Activated T-cell treated with anti-CD3 and anti-CD28 coated beads, Interleukin-2, amount 50 U/mL, for 72 hours (primary cell): ENCODE data around the gene ERC1. TPM values are rescaled to one million over a fixed set of nuclear protein-coding genes. Genes with fewer than 3 reads are reported as not detected.
A peak's percentile ranks its signal among the peaks of the same experiment; 100 is the strongest.
"Not testable (repeated sequence)": the region's sequence is repeated elsewhere in the genome, so short reads cannot be mapped to it uniquely, and the experiment has no call there.

Experiments
- ATAC-seq, 2 donors: fragments of 150-1000 bp; cut with Tn5 transposase; replicated peaks in 1 of 2; 2 replicates each; pipeline ENCODE4 v1.10.0; 2021; ENCODE audit warnings: moderate library complexity in 2 of 2, mild to moderate bottlenecking in 1 of 2
- DNase-seq, 2 donors: peaks; one replicate each; pipeline ENCODE4 v3.0.0; 2021 to 2022; ENCODE audit warnings: mixed read lengths in 1 of 2
- H3K27ac Mint-ChIP-seq: one replicate; pipeline ENCODE4 v1.8.0; 2022; ENCODE audit warnings: mild to moderate bottlenecking, moderate library complexity, mixed read lengths
- H3K27me3 Mint-ChIP-seq: one replicate; pipeline ENCODE4 v1.8.0; 2022; ENCODE audit warnings: low read depth, mixed read lengths
- H3K36me3 Mint-ChIP-seq, 2 donors: one replicate each; pipeline ENCODE4 v1.8.0; 2022; ENCODE audit warnings: mixed read lengths in 2 of 2, mild to moderate bottlenecking in 1 of 2; ENCODE audit not compliant: insufficient read depth in 2 of 2
- H3K4me1 Mint-ChIP-seq: one replicate; pipeline ENCODE4 v1.8.0; 2022; ENCODE audit warnings: low read depth, mixed read lengths
- H3K4me3 Mint-ChIP-seq, 2 donors: one replicate each; pipeline ENCODE4 v1.8.0; 2022; ENCODE audit warnings: mild to moderate bottlenecking in 2 of 2, mixed read lengths in 2 of 2, moderate library complexity in 2 of 2
- H3K9me3 Mint-ChIP-seq, 2 donors: one replicate each; pipeline ENCODE4 v1.8.0; 2022; ENCODE audit warnings: mixed read lengths in 2 of 2
- total RNA-seq, 2 donors: library from RNA; stranded (reverse); gene quantifications; one replicate each; pipeline ENCODE4 v1.2.3, GENCODE V29; 2022

Gene ERC1
- total RNA-seq, 2 donors from 2014 or later: 27.5 to 28.9 TPM

DNA sequence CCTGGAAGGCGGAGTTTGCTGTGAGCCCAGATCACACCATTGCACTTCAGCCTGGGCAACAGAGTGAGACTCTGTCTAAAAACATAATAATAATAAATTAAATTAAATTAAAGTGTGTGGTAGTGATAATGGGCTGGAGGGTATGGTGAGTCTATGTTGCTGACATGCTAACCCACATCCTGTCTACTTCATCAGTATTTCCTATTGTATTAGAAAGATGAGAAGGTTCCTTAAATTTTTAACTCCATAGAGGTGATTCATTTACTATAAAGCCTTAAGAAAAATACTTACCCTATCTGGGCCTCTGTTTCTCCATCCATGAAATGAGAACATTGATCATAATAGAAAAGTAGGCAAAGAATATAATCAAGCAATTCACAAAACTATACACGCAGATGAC, 322.9 kb downstream of the ERC1 start:
- Mint-ChIP-seq H3K9me3 (no peaks in the 10 kb centered on the region), H3K36me3 (peaks cover 2 to 20% of the 10 kb centered on the region in 2 donors), H3K4me3 (no peak overlapping the region), H3K27ac (no peak overlapping the region), H3K4me1 (no peaks in the 10 kb centered on the region), H3K27me3 (no peaks in the 10 kb centered on the region)
- ATAC-seq (no peak), DNase-seq (no peak)

DNA sequence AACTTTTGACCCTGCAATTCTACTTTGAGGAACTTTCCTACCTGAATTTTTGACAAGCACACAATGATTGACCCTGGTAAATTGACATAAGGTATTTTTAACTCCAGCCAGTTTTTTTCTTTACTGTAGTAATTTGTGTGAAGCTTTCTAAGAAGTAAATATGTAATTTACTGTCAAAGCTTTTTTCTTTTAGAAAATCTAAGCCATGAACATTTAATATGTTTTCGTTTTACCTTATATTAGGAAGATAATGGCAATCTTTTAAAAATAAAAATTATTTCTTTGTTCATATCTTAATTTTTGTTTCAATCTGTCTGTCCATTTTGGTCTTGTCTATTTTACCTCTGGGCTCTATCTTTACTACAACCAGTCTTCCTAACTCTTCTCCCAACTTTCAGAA, 323.5 kb downstream of the ERC1 start:
- Mint-ChIP-seq H3K4me3 (no peak overlapping the region), H3K27me3 (no peaks in the 10 kb centered on the region), H3K9me3 (no peaks in the 10 kb centered on the region), H3K4me1 (no peaks in the 10 kb centered on the region), H3K36me3 (peaks cover 2 to 20% of the 10 kb centered on the region in 2 donors), H3K27ac (no peak overlapping the region)
- DNase-seq: no peak
- ATAC-seq: no peak

DNA sequence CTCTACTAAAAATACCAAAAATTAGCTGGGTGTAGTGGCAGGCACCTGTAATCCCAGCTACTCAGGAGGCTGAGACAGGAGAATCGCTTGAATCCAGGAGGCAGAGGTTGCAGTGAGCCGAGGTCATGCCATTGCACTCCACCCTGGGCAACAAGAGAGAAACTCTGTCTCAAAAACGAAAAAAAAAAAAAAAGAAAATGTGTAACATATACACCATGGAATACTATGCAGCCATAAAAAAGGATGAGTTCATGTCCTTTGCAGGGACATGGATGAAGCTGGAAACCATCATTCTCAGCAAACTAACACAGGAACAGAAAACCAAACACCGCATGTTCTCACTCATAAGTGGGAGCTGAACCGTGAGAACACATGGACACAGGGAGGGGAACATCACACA, 326.0 kb downstream of the ERC1 start:
- peaks cover 2 to 20% of the 10 kb centered on the region in 2 donors for H3K36me3 Mint-ChIP-seq
- not testable (repeated sequence) for DNase-seq, H3K9me3 Mint-ChIP-seq, H3K27ac Mint-ChIP-seq, ATAC-seq, H3K4me3 Mint-ChIP-seq, H3K27me3 Mint-ChIP-seq, H3K4me1 Mint-ChIP-seq

DNA sequence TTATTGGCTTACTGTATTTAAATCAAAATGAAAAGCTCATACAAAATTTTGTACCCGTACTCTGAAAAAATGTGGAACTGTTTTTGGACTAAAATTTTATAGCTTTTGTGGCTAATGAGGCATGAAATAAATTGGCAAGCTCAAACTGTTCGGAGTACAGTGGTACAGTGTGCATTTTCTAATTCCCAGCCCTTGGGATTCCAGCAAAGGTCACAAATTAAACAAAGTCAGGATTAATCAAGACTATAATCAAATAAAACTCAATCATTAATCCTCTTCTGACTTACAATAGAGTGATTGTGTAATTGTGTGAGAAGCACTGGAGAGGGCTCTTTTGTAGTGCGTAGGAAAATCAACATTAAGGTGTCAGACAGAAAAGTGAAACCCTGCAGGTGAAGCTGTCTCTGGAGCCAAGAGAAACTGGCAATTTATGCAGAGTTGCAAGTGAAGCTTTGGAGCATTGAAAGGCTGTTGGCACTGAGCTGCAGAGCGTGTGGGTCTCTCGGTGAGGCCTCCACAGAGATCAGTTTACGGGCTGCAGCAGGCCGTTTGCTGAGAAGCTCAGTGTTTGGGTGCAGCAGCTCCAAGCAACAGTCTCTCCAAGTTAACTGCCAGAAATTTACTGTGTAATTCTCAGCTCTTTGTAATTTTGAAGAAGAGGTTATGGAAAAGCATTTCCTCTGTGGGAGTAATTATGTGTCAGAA, 327.5 kb downstream of the ERC1 start:
- peaks cover 12% of the 10 kb centered on the region for H3K4me1 Mint-ChIP-seq
- no peaks in the 10 kb centered on the region for H3K27me3 Mint-ChIP-seq
- no peak overlapping the region for H3K4me3 Mint-ChIP-seq
- no peak overlapping the region for H3K27ac Mint-ChIP-seq
- DNase-seq (no peak), ATAC-seq (no peak)
- H3K36me3 Mint-ChIP-seq: peaks cover 2 to 17% of the 10 kb centered on the region in 2 donors
- H3K9me3 Mint-ChIP-seq: no peaks in the 10 kb centered on the region

DNA sequence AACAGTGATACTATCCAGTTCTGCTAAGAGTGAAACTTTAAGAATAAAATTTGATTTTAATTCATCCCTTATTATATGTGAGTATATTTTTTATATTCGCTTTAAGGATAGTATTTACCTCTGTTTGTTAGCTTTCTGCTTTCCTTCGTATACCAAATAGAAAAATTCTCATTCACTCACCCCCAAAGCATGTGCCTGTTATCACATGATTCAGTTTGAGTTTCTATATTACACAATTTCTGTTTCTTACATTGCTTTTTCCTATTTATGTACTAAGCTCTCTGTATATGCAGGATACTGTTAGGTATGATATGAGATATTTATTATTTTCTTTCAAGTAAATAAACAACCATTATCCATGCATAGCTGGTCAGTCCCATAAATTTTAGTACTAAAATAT, 328.2 kb downstream of the ERC1 start:
- Mint-ChIP-seq H3K27ac (no peak overlapping the region), H3K27me3 (no peaks in the 10 kb centered on the region), H3K4me1 (peaks cover 12% of the 10 kb centered on the region), H3K36me3 (peaks cover 2 to 14% of the 10 kb centered on the region in 2 donors), H3K4me3 (no peak overlapping the region), H3K9me3 (no peaks in the 10 kb centered on the region)
- no peak for ATAC-seq
- no peak for DNase-seq

DNA sequence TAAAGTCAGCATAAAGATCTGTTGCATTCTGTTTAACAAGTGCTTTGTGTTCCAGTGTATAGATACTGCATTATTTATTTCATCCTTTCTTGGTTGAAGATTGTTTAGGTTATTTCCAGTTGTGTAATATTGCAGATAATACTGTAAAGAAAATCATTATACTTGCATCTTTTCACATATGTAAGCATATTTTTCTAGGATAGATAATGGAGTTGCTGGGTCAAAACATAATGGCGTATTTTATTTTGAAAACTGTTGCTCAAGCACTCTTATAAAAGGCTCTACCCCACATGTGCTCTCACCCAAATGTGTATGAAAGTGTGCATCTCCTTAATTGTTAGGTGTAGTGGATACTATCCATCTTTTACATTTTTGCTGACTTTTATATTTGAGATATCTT, 329.0 kb downstream of the ERC1 start:
- Mint-ChIP-seq H3K27me3 (no peaks in the 10 kb centered on the region), H3K27ac (no peak overlapping the region), H3K36me3 (peaks cover 0 to 14% of the 10 kb centered on the region in 2 donors), H3K4me3 (no peak overlapping the region), H3K9me3 (no peaks in the 10 kb centered on the region), H3K4me1 (peaks cover 12% of the 10 kb centered on the region)
- ATAC-seq (no peak), DNase-seq (no peak)

DNA sequence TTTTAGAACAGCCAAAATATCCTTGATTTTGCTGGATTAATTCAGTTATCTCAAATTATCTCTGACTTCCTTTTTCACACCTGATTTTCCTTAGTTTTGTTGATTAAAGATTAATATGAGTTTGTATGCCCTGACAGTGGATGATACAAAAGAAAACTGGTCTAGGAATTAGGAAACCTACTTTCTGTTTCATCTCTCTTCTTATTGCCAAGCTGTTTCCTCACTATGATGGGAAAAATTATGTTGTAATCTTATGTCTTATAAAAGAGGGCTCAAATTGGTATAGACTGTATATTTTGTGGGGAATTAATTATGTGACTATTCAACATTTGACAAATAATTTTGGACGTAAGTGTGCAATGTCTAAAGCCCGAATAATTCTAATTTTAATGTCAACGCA, 331.8 kb downstream of the ERC1 start:
- no peaks in the 10 kb centered on the region for H3K36me3 Mint-ChIP-seq

DNA sequence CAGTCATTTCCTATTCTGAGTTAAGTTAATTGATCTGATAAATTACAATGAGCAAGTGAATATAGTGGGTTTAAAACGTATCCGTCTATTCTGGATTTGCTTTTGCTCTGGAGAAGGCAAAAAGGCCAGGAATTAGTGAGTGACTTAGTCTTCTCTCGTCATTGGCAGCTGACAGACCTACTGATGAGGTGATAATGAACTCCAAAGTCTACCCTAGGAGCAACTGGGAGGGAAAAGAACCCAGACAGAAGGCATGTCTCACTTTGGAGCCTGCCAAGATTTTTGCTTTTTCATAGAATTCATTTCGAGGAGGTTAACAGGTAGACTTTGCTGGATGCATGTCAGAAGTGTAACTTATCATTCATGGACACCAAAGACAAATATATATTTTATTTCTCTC, 333.1 kb downstream of the ERC1 start:
- no peak for ATAC-seq
- Mint-ChIP-seq H3K36me3 (no peaks in the 10 kb centered on the region), H3K9me3 (no peaks in the 10 kb centered on the region), H3K27me3 (no peaks in the 10 kb centered on the region), H3K4me3 (no peak overlapping the region), H3K27ac (no peak overlapping the region), H3K4me1 (peaks cover 26% of the 10 kb centered on the region)
- no peak for DNase-seq

More for the DNA sequence above, 331.8 kb downstream of the ERC1 start:
- H3K27me3 Mint-ChIP-seq: no peaks in the 10 kb centered on the region
- no peak overlapping the region for H3K4me3 Mint-ChIP-seq
- no peak for ATAC-seq
- no peak for DNase-seq
- peaks cover 26% of the 10 kb centered on the region for H3K4me1 Mint-ChIP-seq
- H3K27ac Mint-ChIP-seq: no peak overlapping the region
- H3K9me3 Mint-ChIP-seq: no peaks in the 10 kb centered on the region

DNA sequence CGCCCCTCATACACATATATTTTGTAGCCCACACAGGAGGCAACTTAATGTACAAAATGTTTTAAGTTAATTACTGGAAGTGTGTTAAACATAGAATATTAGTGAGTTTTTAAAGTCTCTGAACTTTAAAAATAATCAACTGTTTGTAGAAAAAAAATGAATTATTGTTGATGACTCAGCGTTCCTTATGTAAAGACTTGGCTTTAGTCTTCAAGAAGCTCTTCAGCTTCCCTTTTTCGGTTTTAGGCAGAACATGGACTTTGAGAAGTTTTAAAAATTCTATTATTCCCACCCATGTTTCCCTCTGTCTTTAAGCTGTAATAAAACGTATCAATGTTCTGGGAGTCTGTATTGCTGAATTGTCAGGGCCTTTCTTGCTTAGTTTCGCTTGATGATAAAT, 333.9 kb downstream of the ERC1 start:
- H3K27ac Mint-ChIP-seq: no peak overlapping the region
- no peaks in the 10 kb centered on the region for H3K27me3 Mint-ChIP-seq
- DNase-seq: no peak
- H3K9me3 Mint-ChIP-seq: no peaks in the 10 kb centered on the region
- no peak overlapping the region for H3K4me3 Mint-ChIP-seq
- ATAC-seq: no peak
- H3K4me1 Mint-ChIP-seq: peaks cover 26% of the 10 kb centered on the region
- H3K36me3 Mint-ChIP-seq: no peaks in the 10 kb centered on the region

DNA sequence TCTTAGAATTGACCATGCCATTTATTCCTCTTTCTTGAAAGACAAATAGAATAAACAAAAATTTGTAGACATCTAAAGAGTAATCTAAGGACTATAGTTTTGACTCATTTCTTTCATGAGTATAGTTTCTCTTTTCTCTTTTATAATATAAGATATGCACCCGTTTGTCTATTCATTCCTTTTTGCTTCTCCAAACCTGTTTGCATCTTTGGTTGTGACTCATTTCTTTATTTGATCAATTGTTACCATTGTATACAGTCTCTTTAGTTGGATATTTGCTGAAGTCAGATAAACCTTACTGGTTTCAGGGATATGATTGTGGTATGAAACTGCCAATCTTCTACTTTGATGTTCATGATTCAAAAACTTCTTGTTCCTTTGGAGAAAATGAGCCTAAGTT, 334.6 kb downstream of the ERC1 start:
- H3K27ac Mint-ChIP-seq: no peak overlapping the region
- no peak for DNase-seq
- no peak overlapping the region for H3K4me3 Mint-ChIP-seq
- no peaks in the 10 kb centered on the region for H3K9me3 Mint-ChIP-seq
- H3K4me1 Mint-ChIP-seq: peaks cover 26% of the 10 kb centered on the region
- peak; percentile 86 to 94 for ATAC-seq
- H3K36me3 Mint-ChIP-seq: no peaks in the 10 kb centered on the region
- H3K27me3 Mint-ChIP-seq: no peaks in the 10 kb centered on the region

DNA sequence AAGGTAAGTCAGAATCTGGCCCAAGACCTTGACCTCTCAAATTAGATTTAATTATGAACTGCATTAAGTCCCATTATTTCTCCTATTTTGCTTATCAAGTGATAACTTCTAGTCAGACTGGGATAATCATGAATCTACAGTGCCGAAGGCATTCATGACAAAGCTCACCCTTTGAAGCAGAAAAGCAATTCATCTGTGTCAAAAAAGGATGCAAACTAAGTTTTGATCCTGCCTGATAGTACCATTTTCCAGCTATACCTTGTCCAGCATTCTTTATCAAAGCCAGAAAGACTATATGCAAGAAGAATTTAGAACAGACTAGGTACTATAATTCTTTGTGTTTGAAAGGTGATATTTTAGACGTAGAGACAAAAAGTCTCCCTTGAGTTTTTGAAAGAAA, 335.2 kb downstream of the ERC1 start:
- ATAC-seq: no peak
- Mint-ChIP-seq H3K4me1 (peaks cover 26% of the 10 kb centered on the region), H3K4me3 (no peak overlapping the region), H3K9me3 (no peaks in the 10 kb centered on the region), H3K36me3 (no peaks in the 10 kb centered on the region), H3K27ac (no peak overlapping the region), H3K27me3 (no peaks in the 10 kb centered on the region)
- DNase-seq: no peak

DNA sequence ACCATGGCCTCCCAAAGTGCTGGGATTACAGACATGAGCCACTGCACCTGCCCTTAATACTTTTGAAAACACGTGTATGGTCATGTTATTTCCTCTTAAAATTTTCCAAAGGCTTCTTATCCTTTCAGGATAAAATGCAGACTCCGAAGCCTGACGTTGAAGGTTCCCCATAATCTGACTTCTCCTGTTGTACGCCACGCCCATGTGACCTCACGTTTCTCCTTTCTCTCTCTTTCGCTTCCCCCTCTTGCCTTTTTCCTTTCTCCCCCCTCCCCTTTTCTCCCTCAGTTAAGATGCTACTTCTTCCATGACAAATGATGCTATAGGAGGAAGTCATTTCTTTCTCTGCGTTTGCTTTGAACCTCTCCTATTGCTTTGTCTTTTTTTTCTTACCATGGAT, 337.4 kb downstream of the ERC1 start:
- Mint-ChIP-seq H3K36me3 (peaks cover 0 to 2% of the 10 kb centered on the region in 2 donors), H3K4me1 (peaks cover 14% of the 10 kb centered on the region), H3K27ac (no peak overlapping the region), H3K4me3 (no peak overlapping the region), H3K27me3 (no peaks in the 10 kb centered on the region), H3K9me3 (no peaks in the 10 kb centered on the region)
- ATAC-seq (no peak), DNase-seq (no peak)

DNA sequence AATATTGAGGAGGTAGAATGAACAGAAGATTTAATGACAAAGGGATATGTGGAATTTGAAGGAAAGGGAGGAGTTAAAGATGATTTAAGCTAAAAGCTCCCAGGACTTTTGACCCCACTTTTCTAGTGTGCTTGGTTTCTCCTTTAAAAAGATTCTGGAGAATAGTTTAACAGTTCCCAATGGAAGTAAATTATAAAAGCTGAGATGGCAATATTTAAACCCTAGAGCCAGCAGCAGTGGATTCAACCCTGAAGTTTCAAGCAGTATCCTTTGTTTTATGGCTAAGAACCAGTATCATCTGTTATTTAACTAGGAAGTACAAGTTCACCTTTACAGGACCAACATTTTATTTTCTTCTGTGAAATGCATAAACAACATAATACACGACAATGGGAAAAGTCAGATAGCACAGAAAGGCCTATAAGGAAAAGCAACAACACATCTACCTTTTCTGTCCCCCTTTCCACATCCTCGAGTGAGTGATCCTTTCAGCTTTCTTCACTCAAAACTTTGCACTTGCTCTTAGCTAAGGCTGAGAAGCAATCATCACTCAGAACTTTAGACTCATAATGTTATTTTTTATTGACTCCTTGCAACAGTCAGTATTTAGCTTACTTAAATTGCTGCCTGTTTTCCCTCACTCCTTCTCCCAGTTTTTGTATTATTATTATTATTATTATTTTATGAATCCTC, 338.9 kb downstream of the ERC1 start:
- Mint-ChIP-seq H3K36me3 (peaks cover 0 to 2% of the 10 kb centered on the region in 2 donors), H3K4me3 (no peak overlapping the region), H3K27me3 (no peaks in the 10 kb centered on the region), H3K4me1 (peaks cover 14% of the 10 kb centered on the region), H3K9me3 (no peaks in the 10 kb centered on the region), H3K27ac (no peak overlapping the region)
- DNase-seq: no peak
- ATAC-seq: no peak

DNA sequence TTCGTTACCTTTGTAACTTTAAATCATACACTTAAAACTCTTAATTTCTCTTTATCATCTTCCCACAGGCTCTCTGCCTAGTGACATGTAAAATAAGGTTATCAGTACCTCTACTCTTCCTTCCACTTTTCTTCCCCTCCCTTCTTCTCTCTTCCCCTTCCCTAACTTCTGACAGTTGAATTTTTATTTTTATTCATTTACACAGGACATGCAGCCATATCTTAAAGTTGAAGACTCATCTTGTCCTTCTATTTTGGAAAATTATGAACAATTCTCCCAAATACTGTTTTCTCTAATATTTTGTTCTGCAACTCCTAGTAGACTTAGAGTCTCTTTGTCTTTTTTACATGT, 339.4 kb downstream of the ERC1 start:
- ATAC-seq: no peak

More for the DNA sequence above, 339.4 kb downstream of the ERC1 start:
- Mint-ChIP-seq H3K27ac (no peak overlapping the region), H3K36me3 (peaks cover 0 to 2% of the 10 kb centered on the region in 2 donors), H3K4me3 (no peak overlapping the region), H3K27me3 (no peaks in the 10 kb centered on the region), H3K9me3 (no peaks in the 10 kb centered on the region), H3K4me1 (peaks cover 10% of the 10 kb centered on the region)
- no peak for DNase-seq
